Pulmonary artery endothelial cell (primary cell): ENCODE results near the gene KRT40. TPM values are rescaled to one million over a fixed set of nuclear protein-coding genes. Genes with fewer than 3 reads are reported as not detected.
"Not testable (repeated sequence)": the region's sequence is repeated elsewhere in the genome, so short reads cannot be mapped to it uniquely, and the experiment has no call there.

Source experiments
- DNase-seq: peaks from one replicate; pipeline ENCODE4 v3.0.0-alpha.2; 2011; ENCODE audit warnings: low read depth, low spot score
- total RNA-seq: library from RNA; depleted of rRNA; stranded (reverse); fragments of >200 nt; gene quantifications from 2 replicates; pipeline ENCODE4 v1.2.3, GENCODE V29; 2014

The KRT40 gene
- not detected in 2 replicates for total RNA-seq

DNA sequence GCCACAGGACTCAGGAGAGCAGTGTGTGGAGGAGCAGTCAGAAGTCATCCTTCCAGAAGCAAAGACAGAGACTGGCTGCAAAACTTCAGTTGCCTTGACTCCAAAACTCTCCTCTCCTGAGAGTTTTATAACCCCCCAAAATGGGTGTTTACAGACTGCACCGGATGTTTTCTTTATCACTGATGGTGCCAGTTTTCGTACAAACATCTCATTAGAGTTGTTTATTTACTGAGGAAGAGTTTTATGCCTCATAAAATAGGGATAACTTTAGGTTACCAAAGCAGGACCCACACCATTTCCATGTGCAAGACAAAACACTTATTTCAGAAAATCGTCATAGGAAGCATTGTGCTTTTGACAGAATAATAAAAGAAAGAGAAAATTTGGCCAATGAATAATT, at the start of gene KRT40:
Gene KRT40 (minus strand): TSS at position 101 of the 400 bp plus-strand sequence. CDS start 53 bp downstream, at position 48.
- no peak for DNase-seq

DNA sequence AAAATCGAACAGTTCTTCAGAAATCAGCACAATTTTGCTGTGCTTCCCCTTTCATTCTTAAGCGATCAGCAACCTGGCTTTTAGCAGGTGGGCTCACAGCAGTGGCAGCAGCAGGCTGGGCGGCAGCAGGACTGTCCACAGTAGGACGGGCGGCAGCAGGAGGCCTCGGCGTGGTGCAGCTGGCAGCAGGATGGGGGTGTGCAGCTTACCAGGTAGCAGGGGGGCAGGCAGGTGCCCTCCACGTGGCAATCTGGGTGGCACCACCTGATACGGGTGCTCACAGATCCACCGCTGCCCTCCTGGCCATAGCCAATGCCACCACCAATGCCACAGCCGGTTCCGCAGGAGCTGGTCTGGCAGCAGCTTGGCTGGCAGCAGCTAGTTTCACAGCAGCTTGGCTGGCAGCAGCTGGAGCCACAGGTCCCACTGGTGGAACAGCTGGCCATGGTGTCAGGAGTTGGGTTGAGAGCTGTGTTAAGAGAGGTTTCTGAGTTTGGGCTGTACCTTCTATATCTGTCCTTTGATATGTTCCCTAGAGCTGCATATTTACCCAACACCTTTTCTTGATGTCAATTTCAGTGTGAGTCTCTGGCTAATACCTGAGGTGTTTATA, 45.6 kb upstream of the KRT40 start, which contains the start of gene KRTAP1-4:
Gene KRTAP1-4 (minus strand): TSS at position 563 of the 613 bp plus-strand sequence. CDS start 117 bp downstream, at position 446.
- DNase-seq, result no peak

DNA sequence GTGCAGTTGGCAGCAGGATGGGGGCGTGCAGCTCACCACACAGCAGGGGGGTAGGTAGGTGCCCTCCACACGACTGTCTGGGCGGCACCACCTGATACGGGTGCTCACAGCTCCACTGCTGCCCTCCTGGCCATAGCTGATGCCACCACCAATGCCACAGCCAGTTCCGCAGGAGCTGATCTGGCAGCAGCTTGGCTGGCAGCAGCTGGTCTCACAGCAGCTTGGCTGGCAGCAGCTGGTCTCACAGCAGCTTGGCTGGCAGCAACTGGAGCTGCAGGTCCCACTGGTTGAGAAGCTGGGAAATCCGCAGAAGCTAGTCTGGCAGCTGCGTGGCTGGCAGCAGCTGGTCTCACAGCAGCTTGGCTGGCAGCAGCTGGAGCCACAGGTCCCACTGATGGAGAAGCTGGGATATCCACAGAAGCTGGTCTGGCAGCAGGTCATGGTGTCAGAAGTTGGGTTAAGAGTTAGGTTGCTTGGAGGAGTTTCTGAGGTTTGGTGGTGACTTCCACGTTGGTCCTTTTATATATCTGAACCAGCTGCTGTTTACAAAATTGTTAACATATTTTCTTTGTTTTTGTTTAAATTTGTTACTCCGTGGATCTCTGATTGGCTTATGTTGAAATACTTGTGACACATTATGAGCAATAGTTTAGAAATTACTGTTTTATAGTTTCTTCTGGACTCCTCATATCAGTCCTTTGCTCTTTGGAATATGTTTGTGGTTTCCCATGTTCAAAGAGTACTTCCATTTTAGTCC, 42.8 kb upstream of the KRT40 start, which contains the start of gene KRTAP1-5:
Gene KRTAP1-5 (minus strand): TSS at position 494 of the 757 bp plus-strand sequence. CDS start 53 bp downstream, at position 441.
- DNase-seq, result no peak

DNA sequence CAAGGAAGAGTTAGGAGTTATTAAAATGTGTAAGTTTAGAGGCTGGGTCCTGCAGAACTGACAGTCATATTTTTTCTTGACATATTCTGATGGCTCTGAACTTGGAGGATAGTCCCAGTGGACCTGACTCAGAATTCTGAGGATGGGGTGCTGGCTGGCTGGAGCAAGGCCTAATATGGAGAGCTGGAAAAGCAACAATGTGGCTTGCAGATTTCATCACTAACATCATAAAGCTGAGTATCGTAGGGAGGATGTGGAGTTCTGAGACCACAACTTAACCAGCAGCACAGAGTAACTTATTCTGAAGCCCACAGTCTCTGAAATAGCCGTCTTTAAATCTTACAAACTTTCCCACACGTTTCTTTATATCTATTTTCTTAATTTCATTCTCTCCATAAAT, 40.6 kb upstream of the KRT40 start:
- no peak for DNase-seq

DNA sequence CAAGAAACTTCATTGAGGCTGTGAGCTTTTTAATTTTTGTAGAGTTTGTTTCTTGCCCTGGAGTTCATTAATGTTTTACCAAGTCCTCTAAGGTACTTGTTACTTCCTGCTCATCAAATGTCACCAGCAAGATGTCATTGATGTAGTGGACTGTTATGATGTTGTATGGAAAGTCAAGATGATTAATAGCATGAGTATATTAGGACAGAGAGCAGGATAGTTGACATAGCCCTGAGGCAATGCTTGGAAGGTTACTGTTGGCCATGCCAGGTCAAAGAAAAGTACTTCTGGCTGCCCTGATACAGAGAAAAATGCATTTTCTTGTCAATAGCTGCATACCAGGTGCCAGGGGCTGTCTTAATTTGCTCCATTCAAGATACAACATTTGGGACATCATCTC, 36.2 kb upstream of the KRT40 start:
- no peak for DNase-seq

DNA sequence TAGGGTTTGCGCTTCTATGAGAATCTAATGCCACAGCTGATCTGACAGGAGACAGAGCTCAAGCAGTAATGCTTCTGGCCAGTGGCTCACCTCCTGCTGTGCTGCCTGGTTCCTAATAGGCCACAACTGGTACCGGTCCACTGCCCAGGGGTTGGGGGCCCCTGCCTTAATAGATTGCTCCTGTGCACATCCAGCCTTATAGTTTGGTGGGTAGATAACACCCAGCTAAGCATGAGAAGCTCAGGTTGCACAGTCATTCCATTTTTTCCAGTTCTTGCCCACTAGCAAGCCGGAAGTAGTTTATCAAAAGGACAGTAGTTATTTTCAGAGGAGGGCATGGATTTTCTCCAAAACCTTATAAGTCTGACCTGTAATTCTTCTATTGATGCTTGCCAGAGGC, 35.3 kb upstream of the KRT40 start:
- no peak for DNase-seq

DNA sequence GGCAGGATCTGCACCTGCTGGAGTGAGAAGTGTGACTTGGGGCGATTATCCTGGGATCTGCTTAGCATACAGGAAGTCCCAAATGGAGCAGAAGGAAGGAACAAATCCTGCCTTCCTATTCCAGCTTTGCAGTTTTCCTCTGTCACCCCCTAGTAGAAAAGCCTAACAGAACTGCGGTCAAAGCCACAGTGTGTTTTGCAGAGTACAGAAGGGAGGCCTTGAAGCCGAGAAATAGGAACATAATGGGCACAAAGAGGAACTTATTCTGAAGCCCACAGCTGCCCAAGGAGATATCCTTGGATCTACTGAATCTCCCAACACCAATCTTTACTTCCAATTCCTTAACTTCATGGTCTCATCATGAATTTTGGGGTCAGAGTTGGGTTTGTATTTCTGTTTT, 34.4 kb upstream of the KRT40 start:
- no peak for DNase-seq

DNA sequence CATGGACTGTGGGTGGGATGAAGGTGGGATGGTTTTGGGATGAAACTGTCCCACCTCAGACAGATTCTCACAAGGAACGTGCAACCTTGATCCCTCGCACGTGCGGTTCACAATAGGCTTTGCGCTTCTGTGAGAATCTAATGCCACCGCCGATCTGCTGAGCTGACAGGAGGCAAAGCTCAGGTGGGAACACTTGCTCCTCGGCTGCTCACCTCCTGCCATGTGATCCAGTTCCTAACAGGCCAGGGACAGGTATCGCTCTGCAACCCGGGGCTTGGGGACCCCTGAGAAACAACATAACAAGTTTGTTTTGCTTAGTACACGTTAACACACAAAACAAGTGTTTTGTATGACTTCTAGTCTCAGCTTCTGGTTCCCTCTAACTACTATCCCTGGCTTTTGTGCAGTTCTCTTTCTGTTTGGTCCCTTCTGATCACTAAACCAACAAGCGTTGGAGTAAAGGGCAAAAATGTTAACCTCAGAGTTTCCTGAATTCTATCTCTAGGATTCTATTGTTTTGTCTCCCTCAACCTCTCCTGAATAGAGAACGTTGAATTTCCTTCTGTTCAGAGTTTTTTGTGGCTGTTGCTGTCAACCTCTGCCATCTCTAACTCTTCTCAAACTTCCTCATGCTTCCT, 32.6 kb upstream of the KRT40 start:
- DNase-seq, result no peak

DNA sequence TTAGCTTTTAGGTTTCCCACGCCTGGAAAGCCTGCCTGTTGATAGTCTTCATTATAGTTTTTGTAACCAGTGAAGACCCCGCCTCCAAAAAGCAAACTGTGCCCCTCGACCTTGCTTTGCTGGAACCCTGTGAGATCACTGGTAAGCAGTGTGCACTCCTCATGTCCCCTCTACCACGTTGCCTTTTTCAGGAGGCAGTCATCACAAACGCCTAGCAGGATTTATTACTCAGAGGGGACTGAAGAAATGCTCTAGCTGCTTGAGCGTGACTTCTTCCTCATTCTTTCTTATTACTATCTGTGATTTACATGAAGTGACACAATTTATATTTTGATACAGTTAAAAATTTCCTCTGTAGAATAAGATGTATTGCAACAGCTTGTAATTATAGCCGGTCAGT, 31.3 kb upstream of the KRT40 start:
- DNase-seq, result no peak

DNA sequence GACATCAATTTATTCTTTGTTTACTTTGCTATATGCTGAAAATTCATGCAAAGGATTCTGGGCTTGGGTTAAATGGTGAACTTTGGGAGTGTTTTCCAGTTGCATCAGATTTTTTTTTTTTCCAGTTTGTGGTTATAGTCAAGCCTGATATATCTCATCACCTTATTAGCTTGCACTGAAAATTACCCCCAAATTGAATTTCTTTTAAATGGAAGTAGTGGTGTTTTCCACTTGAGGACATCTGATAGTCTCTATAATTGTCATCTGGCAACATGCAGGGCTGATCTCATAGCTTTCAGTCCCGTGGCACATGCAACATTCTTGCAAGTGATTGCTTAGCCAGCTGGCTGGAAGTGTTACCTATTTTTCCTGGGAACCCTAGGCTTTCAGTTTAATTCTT, 29.5 kb upstream of the KRT40 start:
- no peak for DNase-seq

DNA sequence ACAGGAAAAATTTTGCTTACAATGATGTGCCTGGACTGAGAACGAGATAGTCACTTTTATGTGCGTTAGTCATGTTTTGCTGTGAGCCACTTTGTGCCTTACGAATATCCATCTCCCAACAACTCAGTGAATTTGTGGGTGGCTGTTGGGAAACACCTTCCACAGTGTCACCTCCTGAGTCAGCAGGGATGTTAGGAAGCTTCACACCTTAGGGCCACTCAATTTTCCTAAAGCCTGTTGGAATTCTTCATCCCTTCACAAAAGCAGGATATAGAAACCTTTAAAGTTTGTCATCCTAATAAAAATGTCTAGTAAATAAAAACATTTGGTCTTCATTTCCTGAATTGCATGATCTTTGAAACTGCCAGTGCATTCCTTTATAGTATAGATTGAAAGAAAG, 29.1 kb upstream of the KRT40 start:
- no peak for DNase-seq

DNA sequence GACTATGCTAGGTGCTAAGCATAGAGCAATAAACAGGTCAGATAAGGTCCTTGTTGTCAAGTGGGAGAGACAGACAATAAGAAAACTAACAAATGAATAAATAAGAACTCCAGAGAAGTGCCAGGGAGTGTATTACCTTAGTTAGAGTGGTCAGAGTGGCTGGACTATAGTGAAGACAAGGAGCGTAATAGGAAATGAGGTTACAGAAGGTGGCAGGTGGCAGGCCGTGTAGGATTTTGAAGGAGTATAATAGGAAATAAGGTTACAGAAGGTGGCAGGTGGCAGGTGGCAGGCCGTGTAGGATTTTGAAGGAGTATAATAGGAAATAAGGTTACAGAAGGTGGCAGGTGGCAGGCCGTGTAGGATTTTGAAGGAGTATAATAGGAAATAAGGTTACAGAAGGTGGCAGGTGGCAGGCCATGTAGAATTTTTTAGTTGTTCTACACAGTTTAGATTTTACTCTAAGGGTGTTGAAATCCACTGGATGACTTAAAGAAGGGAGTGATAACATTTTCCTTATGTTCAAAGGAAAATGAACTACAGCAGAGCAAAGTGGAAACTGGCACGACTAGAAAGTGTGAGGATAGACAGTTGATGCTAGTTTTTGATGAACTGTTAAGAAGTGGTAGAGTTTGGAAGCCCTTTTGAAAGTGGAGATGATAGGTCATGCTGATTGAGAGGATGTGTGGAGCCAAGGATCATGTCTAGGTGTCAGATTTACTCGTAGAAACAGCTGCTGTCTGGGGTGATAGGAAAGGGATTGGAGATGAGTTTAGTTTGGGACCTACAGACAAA, 28.4 kb upstream of the KRT40 start:
- no peak for DNase-seq

DNA sequence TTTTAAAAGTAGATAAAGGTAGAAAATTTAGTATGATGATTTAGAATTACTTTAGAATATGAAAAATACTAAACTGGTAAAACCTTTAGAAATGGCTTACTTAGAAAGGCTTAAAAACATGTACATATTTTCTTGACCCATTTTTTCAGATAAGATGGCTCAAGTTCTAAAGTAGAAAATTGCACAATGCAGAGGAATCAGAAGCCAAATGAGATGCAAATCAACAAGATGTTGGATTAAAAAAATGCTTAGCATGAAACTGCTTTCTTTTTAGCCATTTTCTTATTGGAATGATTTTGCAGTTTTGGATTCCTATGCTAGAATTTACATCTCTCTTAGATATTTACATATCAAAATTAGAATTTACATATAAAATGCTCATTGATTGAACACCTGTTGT, 26.3 kb upstream of the KRT40 start:
- no peak for DNase-seq

DNA sequence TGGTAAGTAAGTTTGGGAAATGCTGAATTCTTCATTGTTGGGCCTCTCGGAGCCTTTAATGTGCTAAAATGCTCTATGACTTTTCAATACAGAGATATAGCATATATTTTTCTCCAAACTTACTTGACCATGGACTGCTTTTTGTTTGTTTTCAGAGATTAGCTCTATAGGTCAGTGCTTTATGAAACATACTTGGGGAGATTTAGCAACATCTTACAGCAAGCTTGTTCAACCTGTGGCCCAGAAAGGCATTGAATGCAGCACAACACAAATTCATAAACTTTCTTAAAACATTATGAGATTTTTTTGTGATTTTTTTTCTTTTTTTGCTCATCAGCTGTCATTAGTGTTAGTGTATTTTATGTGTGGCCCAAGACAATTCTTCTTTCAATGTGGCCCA, 25.8 kb upstream of the KRT40 start:
- DNase-seq, result no peak

DNA sequence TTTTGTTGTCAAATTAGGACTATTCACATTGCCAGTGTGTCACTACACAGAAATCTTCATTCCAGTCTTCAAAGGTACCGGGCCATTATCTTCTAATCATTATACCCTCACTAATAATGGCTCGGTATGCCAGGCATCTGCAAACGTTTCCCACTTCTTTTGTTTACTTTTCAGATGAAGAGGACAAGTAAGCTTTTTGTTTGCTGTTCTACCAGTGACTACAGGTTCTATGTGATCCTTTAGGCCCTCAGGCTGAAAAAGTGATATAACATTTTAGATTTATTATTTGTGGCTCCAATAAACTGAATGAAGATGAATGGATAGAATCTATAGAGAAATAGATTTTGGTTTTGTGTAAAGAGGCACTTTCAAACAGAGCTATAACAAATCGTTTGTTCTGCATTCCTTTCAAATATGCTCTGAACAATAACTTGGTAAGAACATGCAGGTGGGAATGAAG, 25.2 kb upstream of the KRT40 start:
- no peak for DNase-seq

DNA sequence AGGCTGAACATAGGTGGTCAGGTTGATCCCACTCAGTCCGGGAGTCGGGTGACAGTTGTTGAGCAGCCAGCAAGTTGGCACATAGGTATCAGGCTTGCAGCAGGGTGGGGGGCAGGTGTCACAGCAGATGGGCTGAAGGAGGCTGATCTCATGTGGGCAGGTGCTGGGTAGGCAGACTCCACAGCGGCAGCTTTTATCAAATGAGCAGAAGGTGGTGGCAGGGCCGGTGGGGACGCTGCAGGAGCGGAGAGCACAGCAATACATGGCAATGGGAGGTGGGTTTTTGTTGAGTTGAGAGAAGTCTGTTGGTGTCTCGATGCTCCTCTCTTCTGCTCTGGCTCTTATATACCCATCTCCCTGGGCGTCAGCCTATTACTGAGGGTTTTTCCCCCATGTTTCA, 24.7 kb upstream of the KRT40 start, which contains the start of gene KRTAP3-1:
Gene KRTAP3-1 (minus strand): TSS at position 318 of the 400 bp plus-strand sequence. CDS start 54 bp downstream, at position 264.
- no peak for DNase-seq

DNA sequence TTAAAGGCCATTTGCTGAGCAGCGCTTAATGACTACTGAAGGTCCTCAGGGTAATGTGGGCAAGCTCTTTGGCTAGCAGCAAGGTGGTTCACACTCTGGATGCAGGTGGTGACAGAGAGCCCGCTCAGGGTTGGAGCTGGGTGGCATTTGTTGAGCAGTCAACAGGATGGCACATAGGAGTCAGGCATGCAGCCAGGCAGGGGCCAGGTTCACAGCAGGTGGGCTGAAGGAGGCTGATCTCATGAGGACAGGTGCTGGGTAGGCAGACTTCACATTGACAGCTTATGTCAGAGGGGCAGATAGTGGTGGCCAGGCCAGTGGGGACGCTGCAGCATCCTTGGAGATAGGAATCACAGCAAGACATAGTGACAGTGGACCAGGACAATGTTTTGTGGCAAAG, 20.3 kb upstream of the KRT40 start:
- DNase-seq, result no peak

DNA sequence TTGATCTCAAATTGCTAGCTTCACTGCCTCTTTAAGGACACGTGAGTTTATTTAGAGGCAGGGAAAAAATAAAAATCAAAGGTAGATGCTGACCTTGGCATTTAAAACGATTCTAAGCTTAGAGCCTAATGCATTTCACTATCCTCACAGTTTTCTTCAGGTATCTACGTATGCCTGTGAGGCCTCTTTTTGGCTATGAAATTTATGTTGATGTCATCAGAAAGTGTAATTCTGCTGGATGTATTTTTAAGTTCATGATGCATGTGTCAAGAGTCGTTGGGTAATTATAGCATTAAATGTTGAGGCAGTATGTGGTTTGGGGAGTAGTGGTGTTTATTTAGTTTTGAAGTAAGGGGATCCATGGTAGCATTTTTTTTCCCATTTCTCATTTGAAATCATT, 19.8 kb upstream of the KRT40 start:
- DNase-seq, result no peak

DNA sequence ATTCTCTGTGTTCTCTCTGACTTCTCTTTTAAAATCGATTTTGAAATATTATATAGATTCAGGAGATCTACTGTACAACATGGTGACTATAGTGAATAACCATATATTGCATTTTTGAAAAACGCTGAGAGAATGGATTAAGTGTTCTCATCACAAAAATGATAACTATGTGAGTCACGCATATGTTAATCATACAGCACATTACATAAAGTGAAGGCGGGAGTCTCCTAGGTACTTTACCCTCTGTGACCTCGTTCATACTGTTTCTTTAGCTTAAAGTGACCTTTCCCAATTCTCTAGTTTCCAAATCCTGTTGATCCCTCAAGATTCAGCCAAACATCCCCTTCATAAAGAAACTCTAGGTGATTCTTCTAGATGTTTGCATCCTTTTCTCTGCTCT, 18.7 kb upstream of the KRT40 start:
- DNase-seq, result no peak

DNA sequence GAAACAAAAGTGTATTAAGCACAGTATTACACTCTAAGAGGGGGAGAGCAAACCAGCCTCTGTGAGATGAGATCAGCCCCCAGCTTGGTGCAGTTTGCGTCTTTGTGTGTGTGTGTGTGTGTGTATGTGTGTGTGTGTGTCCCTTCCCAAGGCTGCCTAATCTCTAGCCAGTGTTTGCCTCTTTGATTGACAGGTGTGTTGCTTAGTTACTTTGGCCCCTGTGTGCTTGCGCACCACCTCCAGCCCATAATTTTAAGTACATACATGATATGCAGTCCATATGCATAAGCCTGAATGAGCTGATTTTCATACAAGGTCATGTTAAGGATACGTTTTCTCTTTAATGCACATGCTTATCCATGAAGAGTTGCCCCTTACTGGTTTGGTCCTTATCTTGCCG, 17.7 kb upstream of the KRT40 start:
- DNase-seq, result no peak

DNA sequence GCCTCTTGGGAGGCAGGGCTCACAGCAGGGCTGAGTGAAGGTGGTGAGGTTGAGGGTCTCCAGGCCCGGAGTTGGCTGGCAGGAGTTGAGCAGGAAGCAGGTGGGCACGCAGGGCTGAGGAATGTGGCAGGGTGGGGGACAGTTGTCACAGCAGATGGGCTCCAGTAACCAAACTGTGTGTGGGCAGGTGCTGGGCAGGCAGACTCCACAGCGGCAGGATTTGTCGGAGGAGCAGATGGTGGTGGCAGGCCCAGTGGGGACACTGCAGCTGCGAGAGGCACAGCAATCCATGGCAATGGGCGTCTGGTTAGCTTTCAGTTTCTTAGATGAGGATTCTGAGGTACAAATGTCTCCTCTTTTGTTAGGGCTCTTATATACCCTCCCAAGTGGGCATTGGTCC, 15.4 kb upstream of the KRT40 start, which contains the start of gene KRTAP3-2:
Gene KRTAP3-2 (minus strand): TSS at position 344 of the 400 bp plus-strand sequence. CDS start 53 bp downstream, at position 291.
- not testable (repeated sequence) for DNase-seq
